GM18507 (cell line): ENCODE results near the gene C3orf52.

Source experiments
- DNase-seq: peaks from one replicate; pipeline ENCODE4 v3.0.0; 2011; ENCODE audit warnings: low read depth; ENCODE audit not compliant: insufficient read length; ENCODE audit errors: extremely low spot score
- FAIRE-seq: peaks from 2 replicates; lab custom pipeline; 2011; peaks lifted over from hg19 to GRCh38; lab: Jason Lieb, UNC

Gene C3orf52

GRCh38 chr3:112084980-112085705 is 1.0 kb upstream of the C3orf52 start:
- no peak for FAIRE-seq
- no peak for DNase-seq

- FAIRE-seq (no peak), DNase-seq (no peak)
These were observed 484 bp upstream of the C3orf52 start for GRCh38 chr3:112085735-112086075.

GRCh38 chr3:112086875-112087524 is 811 bp downstream of the C3orf52 start:
- DNase-seq (no peak), FAIRE-seq (no peak)

GRCh38 chr3:112087746-112088145 is 1.6 kb downstream of the C3orf52 start:
- no peak for FAIRE-seq
- no peak for DNase-seq

GRCh38 chr3:112088944-112089343 is 2.8 kb downstream of the C3orf52 start:
- FAIRE-seq (no peak), DNase-seq (no peak)

DNA sequence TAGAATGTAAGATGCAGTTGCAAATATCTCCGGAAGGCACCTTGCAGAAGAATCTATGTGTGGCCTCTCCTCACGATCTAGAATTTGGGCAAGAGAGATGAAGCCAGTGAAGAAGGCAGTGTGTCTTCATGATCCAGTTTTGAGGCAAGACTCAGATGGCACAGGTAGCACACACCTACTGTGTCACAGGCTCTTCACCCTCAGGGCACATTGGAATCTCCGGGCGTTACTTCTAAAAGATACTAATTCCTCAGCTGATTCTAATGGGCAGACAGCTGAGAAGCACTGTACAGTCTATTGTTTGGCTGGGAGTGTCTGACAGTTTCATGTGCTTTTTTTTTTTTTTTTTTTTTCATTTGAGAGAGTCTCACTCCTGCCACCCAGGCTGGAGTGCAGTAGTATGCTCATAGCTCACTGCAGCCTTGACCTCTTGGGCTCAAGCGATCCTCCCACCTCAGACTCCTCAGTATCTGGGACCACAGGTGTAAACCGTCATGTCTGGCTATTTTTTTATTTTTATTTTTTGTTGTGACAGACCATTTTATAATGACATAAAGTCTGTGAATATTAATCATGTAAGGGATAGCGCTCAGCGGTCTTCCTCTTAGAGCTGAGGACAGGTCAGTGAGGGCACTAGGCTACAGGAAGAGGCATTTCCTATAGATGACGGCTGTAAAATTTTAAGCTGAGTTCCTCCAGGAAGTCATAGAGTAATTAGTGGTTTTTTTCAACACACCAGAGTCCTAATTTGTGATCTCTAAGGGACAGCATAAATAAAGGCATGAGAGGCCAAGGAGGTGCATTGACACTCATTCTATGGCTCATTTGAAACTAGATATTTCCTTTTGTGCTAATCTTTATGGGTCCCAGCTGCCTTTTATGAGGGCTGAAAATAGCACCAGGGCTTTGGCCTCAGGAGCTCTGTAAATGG is 4.0 kb downstream of the C3orf52 start:
- FAIRE-seq (peak; percentile 50), DNase-seq (no peak)

DNA sequence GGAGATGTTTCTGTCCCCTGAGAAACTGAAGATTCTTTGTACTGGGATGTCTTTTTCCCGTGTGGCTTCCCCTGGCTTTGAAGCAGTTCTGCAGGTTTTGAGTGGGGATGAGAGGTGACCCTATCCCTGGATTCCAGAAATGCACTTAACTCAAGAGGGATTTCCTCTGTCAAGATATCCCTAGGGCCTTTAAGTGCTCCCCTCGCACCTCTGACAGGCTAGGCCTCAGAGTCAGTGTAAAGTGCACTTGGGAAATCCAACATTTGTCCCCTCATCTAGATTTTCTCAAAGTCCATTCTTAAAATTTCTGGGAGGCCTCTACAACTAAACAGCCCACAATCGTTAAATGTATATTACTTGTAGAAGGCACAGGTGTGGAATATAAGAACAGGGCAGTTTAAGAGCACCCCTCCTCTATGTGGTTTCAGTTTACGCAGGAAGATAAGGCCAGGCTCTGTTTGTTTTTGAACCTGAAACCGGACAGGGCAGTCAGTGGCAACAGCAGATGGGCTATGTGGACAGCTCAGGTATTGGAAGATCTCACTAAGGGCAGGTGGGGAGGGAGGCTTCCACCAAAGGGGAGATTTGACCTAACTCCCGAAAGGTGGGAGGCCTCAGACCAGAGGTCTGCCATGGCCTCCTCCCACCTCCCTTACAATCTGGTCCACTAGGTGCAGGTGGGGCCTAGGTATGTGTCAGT is 4.8 kb downstream of the C3orf52 start:
- no peak for DNase-seq
- FAIRE-seq = no peak

DNA sequence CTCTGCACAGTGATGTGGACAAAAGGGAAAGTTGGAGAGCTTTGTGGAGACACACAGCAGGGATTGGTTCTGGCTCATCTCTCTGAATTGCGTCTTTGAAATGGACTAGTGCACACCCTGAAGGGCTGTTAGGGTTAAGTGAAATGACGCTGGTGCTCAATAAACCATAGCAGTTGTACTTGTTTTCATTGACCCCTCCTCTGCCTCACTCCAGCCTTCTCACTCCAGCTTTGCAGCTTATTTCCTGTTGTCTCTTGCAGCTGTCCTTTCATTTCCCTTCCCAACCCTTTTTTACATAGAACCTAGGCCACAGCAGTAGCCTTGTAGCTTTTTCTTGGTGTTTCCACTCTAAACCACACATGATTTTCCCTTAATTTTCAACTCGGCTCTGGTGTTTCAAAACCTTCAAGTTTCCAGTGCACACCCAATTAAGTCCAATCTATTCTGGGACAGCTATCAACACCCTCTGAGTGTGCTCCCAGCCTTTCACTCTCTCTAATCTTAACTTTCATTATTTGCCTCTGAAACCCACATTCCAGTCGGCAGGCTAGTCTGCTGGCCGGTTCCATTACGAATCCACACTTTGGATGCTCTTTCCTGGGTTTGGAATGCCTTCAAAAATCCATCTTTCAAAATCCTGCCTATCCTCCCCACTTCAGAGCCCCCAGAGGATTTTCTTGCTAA is 6.4 kb downstream of the C3orf52 start:
- FAIRE-seq (peak; percentile 69), DNase-seq (no peak)

DNA sequence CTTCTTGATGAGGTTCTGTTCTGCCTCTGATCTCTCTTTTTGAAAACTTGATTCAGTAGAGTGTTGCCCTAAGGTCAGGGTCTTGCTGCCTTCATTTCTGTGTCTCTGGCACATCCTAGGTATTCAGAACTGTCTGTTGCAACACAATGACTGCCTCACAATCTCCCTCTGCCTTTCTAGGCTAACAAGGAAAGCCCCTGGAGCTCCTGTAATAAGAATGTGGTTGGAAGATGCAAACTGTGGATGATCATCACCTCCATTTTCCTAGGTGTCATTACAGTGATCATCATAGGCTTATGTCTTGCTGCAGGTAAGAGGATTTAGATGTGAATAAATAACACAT is 7.0 kb downstream of the C3orf52 start:
- DNase-seq (no peak), FAIRE-seq (no peak)

DNA sequence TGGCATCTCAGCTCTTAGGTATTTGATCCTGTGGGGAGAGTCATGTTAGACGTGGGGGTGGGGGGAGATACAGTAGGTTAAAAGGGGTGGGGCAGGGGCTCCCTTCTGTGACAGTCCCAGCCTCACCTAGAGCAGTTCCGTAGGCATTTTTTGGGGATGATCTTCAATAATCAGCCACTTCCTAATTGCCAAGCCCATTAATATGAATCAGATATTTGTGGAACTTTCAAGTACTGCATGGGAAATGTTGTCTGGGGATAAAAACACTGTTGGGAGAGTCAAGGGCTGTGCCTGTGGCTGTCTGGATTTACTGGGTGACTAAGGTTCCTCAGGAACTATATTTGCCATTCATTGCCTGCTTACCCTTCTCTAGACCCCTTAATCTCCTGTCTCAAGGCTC is 9.5 kb downstream of the C3orf52 start:
- DNase-seq = no peak
- FAIRE-seq = no peak

DNA sequence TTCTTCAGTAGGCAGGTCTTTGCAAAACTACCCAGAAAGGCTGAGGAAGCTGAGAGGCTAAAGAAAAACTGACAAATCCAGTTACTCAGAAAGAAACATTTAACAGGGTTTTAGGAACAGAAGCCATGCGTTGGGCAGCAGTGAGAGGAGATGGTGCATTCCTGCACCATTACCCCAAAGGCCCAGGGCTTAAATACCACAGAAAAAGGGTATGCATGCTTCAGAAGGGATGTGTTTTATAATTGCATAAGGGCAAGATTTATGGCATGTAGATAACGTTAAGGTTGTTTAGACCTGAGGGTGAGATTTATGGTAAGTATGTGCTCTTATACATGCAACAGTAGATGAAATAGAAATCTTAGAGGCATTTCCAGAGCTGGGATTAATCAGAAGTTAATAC is 10.0 kb downstream of the C3orf52 start:
- DNase-seq = no peak
- FAIRE-seq = no peak

GRCh38 chr3:112097378-112097777 is 11.2 kb downstream of the C3orf52 start:
- DNase-seq (no peak), FAIRE-seq (no peak)

- DNase-seq (no peak), FAIRE-seq (no peak)
These were observed 15.7 kb downstream of the C3orf52 start for GRCh38 chr3:112101916-112102315.

GRCh38 chr3:112104774-112105173 is 18.6 kb downstream of the C3orf52 start:
- DNase-seq = no peak
- no peak for FAIRE-seq

GRCh38 chr3:112109322-112109721 is 23.1 kb downstream of the C3orf52 start:
- FAIRE-seq (no peak), DNase-seq (no peak)

- peak; percentile 38 for DNase-seq
- peak; percentile 98 for FAIRE-seq
These were observed 25.7 kb downstream of the C3orf52 start for GRCh38 chr3:112111785-112112402.

DNA sequence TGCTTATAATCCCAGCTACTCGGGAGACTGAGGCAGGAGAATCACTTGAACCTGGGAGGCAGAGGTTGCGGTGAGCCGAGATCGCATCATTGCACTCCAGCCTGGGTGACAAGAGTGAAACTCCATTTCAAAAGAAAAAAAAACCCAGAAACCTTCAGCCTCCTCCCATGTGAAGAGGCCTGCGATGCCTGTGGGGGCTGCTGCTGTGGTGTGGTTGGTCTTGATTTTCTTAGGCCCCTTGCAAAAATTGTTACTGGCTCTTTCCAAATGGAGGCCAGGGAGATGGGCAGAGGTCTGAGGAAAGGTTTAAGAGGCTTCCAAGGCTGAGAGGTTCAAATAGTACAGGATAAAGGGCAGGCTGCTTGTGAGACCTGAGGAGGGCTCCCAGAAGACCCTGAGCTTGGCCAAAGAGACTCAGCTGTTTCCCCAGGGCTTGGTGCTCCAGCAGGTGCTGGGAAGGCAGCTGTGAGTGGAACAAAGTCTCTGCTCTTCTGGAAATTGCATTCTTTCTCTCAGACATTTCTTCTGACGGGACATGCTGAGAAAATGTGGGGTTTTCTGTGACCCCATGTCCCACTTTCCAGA is 28.5 kb downstream of the C3orf52 start:
- no peak for DNase-seq
- FAIRE-seq = peak; percentile 56

- FAIRE-seq = peak; percentile 93
- DNase-seq = no peak
These were observed 29.1 kb downstream of the C3orf52 start for GRCh38 chr3:112115161-112115739.
